SJCRH30 (cell line): ENCODE results near the gene PKIG. TPM values are rescaled to one million over a fixed set of nuclear protein-coding genes. Genes with fewer than 3 reads are reported as not detected.

Experiments
- DNase-seq, 2 experiments: peaks; one replicate each; pipeline ENCODE4 v3.0.0-alpha.2; 2015 to 2020
- H3K27ac ChIP-seq: fragments of 250-450 bp; sonication (Bioruptor Pico); 2 replicates; pipeline ENCODE4 v1.5.1; 2020; ENCODE audit warnings: mild to moderate bottlenecking, moderate library complexity
- H3K27me3 ChIP-seq: fragments of 250-450 bp; sonication (Bioruptor Pico); 2 replicates; pipeline ENCODE4 v1.5.1; 2020; ENCODE audit warnings: mild to moderate bottlenecking, moderate library complexity
- H3K36me3 ChIP-seq: fragments of 250-450 bp; sonication (Bioruptor Pico); 2 replicates; pipeline ENCODE4 v1.5.1; 2020; ENCODE audit warnings: mild to moderate bottlenecking, moderate library complexity
- H3K4me1 ChIP-seq: fragments of 250-450 bp; sonication (Bioruptor Pico); 2 replicates; pipeline ENCODE4 v1.5.1; 2020; ENCODE audit warnings: mild to moderate bottlenecking, moderate library complexity
- H3K4me3 ChIP-seq: fragments of 250-450 bp; sonication (Bioruptor Pico); 2 replicates; pipeline ENCODE4 v1.5.1; 2020; ENCODE audit warnings: mild to moderate bottlenecking, moderate library complexity
- H3K9me3 ChIP-seq: fragments of 250-450 bp; sonication (Bioruptor Pico); replicated peaks from 2 replicates; pipeline ENCODE4 v1.5.1; 2020; ENCODE audit warnings: mild to moderate bottlenecking, moderate library complexity
- total RNA-seq: library from RNA; depleted of rRNA; stranded (reverse); fragments of >200 nt; shearing (Covaris generic); gene quantifications from 2 replicates; pipeline ENCODE4 v1.2.3, GENCODE V29; 2014

PKIG gene
- total RNA-seq, 1 experiment from 2014 or later, result 10.1 TPM

- peak; percentile 84 to 93 for DNase-seq
- peak overlapping the region; percentile 39 for H3K27ac ChIP-seq
- peaks cover 28% of the 10 kb centered on the region for H3K4me1 ChIP-seq
- H3K4me3 ChIP-seq, result peak overlapping the region; percentile 20
- no peaks in the 10 kb centered on the region for H3K9me3 ChIP-seq
- H3K27me3 ChIP-seq, result no peaks in the 10 kb centered on the region
- H3K36me3 ChIP-seq, result no peaks in the 10 kb centered on the region
Measured at GRCh38 chr20:44642203-44643153, 60.1 kb downstream of the PKIG start.

- H3K4me3 ChIP-seq, result peak overlapping the region; percentile 20; the same call in 1 of the 2 replicates
- H3K27ac ChIP-seq, result peak overlapping the region; percentile 39
- peaks cover 28% of the 10 kb centered on the region for H3K4me1 ChIP-seq
- DNase-seq, result no peak
- H3K36me3 ChIP-seq, result no peaks in the 10 kb centered on the region
- H3K9me3 ChIP-seq, result no peaks in the 10 kb centered on the region
- no peaks in the 10 kb centered on the region for H3K27me3 ChIP-seq
Measured at GRCh38 chr20:44643154-44643519, 60.8 kb downstream of the PKIG start.

GRCh38 chr20:44643596-44644229 is 61.3 kb downstream of the PKIG start:
- H3K27ac ChIP-seq, result peak overlapping the region; percentile 36
- DNase-seq, result peak; percentile 76 to 84
- H3K4me3 ChIP-seq, result no peak overlapping the region
- H3K36me3 ChIP-seq, result no peaks in the 10 kb centered on the region
- H3K9me3 ChIP-seq, result no peaks in the 10 kb centered on the region
- H3K4me1 ChIP-seq, result peaks cover 28% of the 10 kb centered on the region
- no peaks in the 10 kb centered on the region for H3K27me3 ChIP-seq

- DNase-seq, result no peak
- no peak overlapping the region for H3K4me3 ChIP-seq
- peaks cover 28% of the 10 kb centered on the region for H3K4me1 ChIP-seq
- peak overlapping the region; percentile 36; the same call in 1 of the 2 replicates for H3K27ac ChIP-seq
- no peaks in the 10 kb centered on the region for H3K36me3 ChIP-seq
- no peaks in the 10 kb centered on the region for H3K27me3 ChIP-seq
- no peaks in the 10 kb centered on the region for H3K9me3 ChIP-seq
Measured at GRCh38 chr20:44644230-44644617, 61.8 kb downstream of the PKIG start.

GRCh38 chr20:44644667-44645131 is 62.3 kb downstream of the PKIG start:
- no peak for DNase-seq
- no peak overlapping the region for H3K27ac ChIP-seq
- no peaks in the 10 kb centered on the region for H3K36me3 ChIP-seq
- H3K9me3 ChIP-seq, result no peaks in the 10 kb centered on the region
- no peak overlapping the region for H3K4me3 ChIP-seq
- H3K4me1 ChIP-seq, result peaks cover 28% of the 10 kb centered on the region
- no peaks in the 10 kb centered on the region for H3K27me3 ChIP-seq

GRCh38 chr20:44646023-44646640 is 63.8 kb downstream of the PKIG start:
- H3K27ac ChIP-seq, result peak overlapping the region; percentile 80
- H3K9me3 ChIP-seq, result no peaks in the 10 kb centered on the region
- H3K4me3 ChIP-seq, result no peak overlapping the region
- peaks cover 28% of the 10 kb centered on the region for H3K4me1 ChIP-seq
- no peaks in the 10 kb centered on the region for H3K36me3 ChIP-seq
- H3K27me3 ChIP-seq, result no peaks in the 10 kb centered on the region
- peak; percentile 80 to 91 for DNase-seq

- no peaks in the 10 kb centered on the region for H3K9me3 ChIP-seq
- H3K27ac ChIP-seq, result peak overlapping the region; percentile 80
- DNase-seq, result no peak
- H3K36me3 ChIP-seq, result no peaks in the 10 kb centered on the region
- no peaks in the 10 kb centered on the region for H3K27me3 ChIP-seq
- H3K4me3 ChIP-seq, result no peak overlapping the region
- H3K4me1 ChIP-seq, result peaks cover 28% of the 10 kb centered on the region
Measured at GRCh38 chr20:44646641-44647274, 64.4 kb downstream of the PKIG start.

- Histone ChIP-seq H3K36me3 (no peaks in the 10 kb centered on the region), H3K27ac (no peak overlapping the region), H3K27me3 (no peaks in the 10 kb centered on the region), H3K9me3 (no peaks in the 10 kb centered on the region), H3K4me1 (peaks cover 24% of the 10 kb centered on the region), H3K4me3 (no peak overlapping the region)
- DNase-seq, result no peak
Measured at GRCh38 chr20:44648068-44648467, 65.7 kb downstream of the PKIG start.

- peaks cover 19% of the 10 kb centered on the region for H3K4me1 ChIP-seq
- no peak overlapping the region for H3K27ac ChIP-seq
- no peak overlapping the region for H3K4me3 ChIP-seq
- no peaks in the 10 kb centered on the region for H3K27me3 ChIP-seq
- peak in 1 of 2 experiments; percentile 23 for DNase-seq
- no peaks in the 10 kb centered on the region for H3K36me3 ChIP-seq
- H3K9me3 ChIP-seq, result no peaks in the 10 kb centered on the region
Measured at GRCh38 chr20:44648579-44648978, 66.2 kb downstream of the PKIG start.

- DNase-seq, result no peak
- no peak overlapping the region for H3K27ac ChIP-seq
- H3K27me3 ChIP-seq, result no peaks in the 10 kb centered on the region
- peaks cover 15% of the 10 kb centered on the region for H3K4me1 ChIP-seq
- H3K4me3 ChIP-seq, result no peak overlapping the region
- no peaks in the 10 kb centered on the region; the same call in 1 of the 2 replicates for H3K9me3 ChIP-seq
- H3K36me3 ChIP-seq, result no peaks in the 10 kb centered on the region
Measured at GRCh38 chr20:44649126-44649525, 66.7 kb downstream of the PKIG start.

- DNase-seq, result no peak
- H3K9me3 ChIP-seq, result peaks cover 2% of the 10 kb centered on the region; the same call in 1 of the 2 replicates
- no peaks in the 10 kb centered on the region for H3K36me3 ChIP-seq
- no peaks in the 10 kb centered on the region; the same call in 1 of the 2 replicates for H3K27me3 ChIP-seq
- H3K4me1 ChIP-seq, result peaks cover 14% of the 10 kb centered on the region
- H3K27ac ChIP-seq, result no peak overlapping the region
- no peak overlapping the region for H3K4me3 ChIP-seq
Measured at GRCh38 chr20:44649976-44650375, 67.6 kb downstream of the PKIG start.

GRCh38 chr20:44650771-44651433 is 68.5 kb downstream of the PKIG start:
- Histone ChIP-seq H3K27ac (no peak overlapping the region), H3K4me1 (peaks cover 9% of the 10 kb centered on the region), H3K27me3 (no peaks in the 10 kb centered on the region; the same call in 1 of the 2 replicates), H3K4me3 (peak overlapping the region; percentile 69), H3K9me3 (peaks cover 2% of the 10 kb centered on the region; the same call in 1 of the 2 replicates), H3K36me3 (no peaks in the 10 kb centered on the region)
- peak; percentile 22 to 27 for DNase-seq

GRCh38 chr20:44651434-44651683 is 69.0 kb downstream of the PKIG start:
- Histone ChIP-seq H3K4me1 (peaks cover 7% of the 10 kb centered on the region), H3K27ac (no peak overlapping the region), H3K36me3 (no peaks in the 10 kb centered on the region), H3K27me3 (no peaks in the 10 kb centered on the region; the same call in 1 of the 2 replicates), H3K4me3 (peak overlapping the region; percentile 69), H3K9me3 (peaks cover 2% of the 10 kb centered on the region; the same call in 1 of the 2 replicates)
- DNase-seq, result no peak
